Stimulated activated CD8-positive, alpha-beta memory T cell treated with anti-CD3 and anti-CD28 coated beads, Interleukin-2, amount 100 ng/mL, for 48 hours (primary cell): ENCODE results near the gene RPS15.
A peak's percentile ranks its signal among the peaks of the same experiment; 100 is the strongest.

Experiments
- DNase-seq, 2 donors: peaks; one replicate each; pipeline ENCODE4 v3.0.0-alpha.2; 2020; ENCODE audit warnings: low read depth in 2 of 2

Gene RPS15

GRCh38 chr19:1438035-1438932 is at the start of gene RPS15:
RPS15 (plus strand) TSS chr19:1438396; CDS start chr19:1438426, 30 bp downstream.
- DNase-seq, result peak; percentile 92 to 93

- DNase-seq, result no peak
Measured at GRCh38 chr19:1388637-1389026, 49.6 kb upstream of the RPS15 start.

GRCh38 chr19:1389033-1389940 is 48.9 kb upstream of the RPS15 start:
- no peak for DNase-seq

GRCh38 chr19:1390890-1391423 is 47.2 kb upstream of the RPS15 start:
- DNase-seq, result no peak

- no peak for DNase-seq
Measured at GRCh38 chr19:1392407-1392806, 45.8 kb upstream of the RPS15 start.

GRCh38 chr19:1392939-1393530 is 45.2 kb upstream of the RPS15 start:
- DNase-seq, result no peak

- no peak for DNase-seq
Measured at GRCh38 chr19:1393841-1394240, 44.4 kb upstream of the RPS15 start.

GRCh38 chr19:1394252-1395193 is 43.7 kb upstream of the RPS15 start:
- no peak for DNase-seq

GRCh38 chr19:1395194-1396018 is 42.8 kb upstream of the RPS15 start:
- no peak for DNase-seq

- DNase-seq, result no peak
Measured at GRCh38 chr19:1396019-1396767, 42.0 kb upstream of the RPS15 start.

- no peak for DNase-seq
Measured at GRCh38 chr19:1396768-1397679, 41.2 kb upstream of the RPS15 start.

- no peak for DNase-seq
Measured at GRCh38 chr19:1397838-1398237, 40.4 kb upstream of the RPS15 start.

GRCh38 chr19:1399079-1399478 is 39.1 kb upstream of the RPS15 start:
- DNase-seq, result no peak

- DNase-seq, result no peak
Measured at GRCh38 chr19:1399745-1400144, 38.5 kb upstream of the RPS15 start.

- DNase-seq, result no peak
Measured at GRCh38 chr19:1400281-1401137, 37.7 kb upstream of the RPS15 start.

- DNase-seq, result peak; percentile 39 to 49
Measured at GRCh38 chr19:1401138-1401888, 36.9 kb upstream of the RPS15 start, which contains the start of gene GAMT. GAMT (minus strand) TSS chr19:1401542; CDS start chr19:1401476, 66 bp downstream.
